Midbrain (tissue), 1 donor: ENCODE measurements around the gene BARX1.
"Not testable (repeated sequence)": the region's sequence is repeated elsewhere in the genome, so short reads cannot be mapped to it uniquely, and the experiment has no call there.

ENCODE experiments used
- DNase-seq: peaks from one replicate; lab custom pipeline; 2025; lab: John Stamatoyannopoulos, UW

The BARX1 gene

DNA sequence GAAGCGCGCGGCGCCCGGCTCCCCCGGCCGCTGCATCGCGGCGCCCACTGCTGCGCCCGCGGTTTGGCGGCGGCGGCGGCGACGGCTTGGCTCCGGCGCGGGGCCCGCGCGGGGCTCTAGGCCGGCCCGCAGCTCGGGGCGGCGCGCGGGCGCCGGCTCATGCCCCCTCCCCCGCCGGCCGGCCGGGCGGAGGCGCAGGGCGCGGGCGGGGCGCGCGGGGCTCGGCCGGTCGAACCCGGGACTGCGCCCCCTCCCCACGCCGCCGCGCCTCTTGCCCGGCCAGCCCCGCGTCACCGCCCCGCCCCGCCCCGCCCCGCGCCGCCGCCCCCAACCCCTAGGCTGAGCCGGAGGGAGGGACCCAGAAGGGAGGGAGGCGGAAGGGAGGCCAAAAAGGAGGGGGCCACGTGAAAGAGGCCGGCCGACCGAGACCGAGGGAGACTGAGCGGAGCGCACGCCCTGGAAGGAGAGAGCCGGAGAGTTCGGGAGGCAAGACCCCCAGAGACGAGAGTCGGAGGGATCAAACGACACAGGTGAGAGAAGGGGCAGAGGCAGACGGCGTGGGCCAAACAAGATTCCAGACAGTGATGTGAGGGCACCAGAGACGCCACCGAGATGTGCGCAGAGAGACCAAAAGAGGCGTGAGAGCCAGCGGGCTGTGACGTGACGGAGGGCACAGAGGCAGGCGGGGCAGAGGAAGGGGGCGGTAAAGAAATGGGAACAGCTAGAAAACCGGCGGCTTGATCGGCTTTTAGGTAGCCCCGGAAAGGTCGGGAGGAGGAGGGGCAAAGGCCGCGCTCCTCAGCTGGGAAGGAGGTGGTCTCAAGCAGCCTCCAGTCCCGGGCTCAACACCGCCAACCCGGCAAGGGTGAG lies at the start of gene BARX1:
Gene BARX1 (minus strand): TSS at position 245 of the 870 bp plus-strand sequence. CDS start 209 bp downstream, at position 36.
- no peak for DNase-seq

- DNase-seq, result peak; percentile 50
Observed at GRCh38 chr9:94002316-94003140, 47.4 kb upstream of the BARX1 start.

- no peak for DNase-seq
Observed at GRCh38 chr9:93996863-93997262, 41.7 kb upstream of the BARX1 start.

- no peak for DNase-seq
Observed at GRCh38 chr9:93996367-93996766, 41.2 kb upstream of the BARX1 start.

DNA sequence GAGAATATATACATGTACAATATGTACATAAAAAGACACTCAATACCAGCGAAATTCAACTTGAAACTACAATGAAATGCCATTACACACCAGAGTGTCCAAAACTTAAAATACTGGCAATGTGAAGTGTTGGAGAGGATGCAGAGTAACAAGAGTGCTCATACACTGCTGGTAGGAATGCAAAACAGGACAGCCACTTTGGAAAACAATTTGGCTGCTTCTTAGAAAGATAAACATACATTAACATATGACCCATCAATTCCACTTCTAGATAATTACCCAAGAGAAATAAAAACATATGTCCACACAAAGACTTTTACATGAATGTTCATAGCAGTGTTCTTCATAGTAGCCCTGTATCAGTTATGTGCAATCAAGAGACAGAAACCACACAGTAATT lies 39.4 kb upstream of the BARX1 start:
- DNase-seq, result no peak

DNA sequence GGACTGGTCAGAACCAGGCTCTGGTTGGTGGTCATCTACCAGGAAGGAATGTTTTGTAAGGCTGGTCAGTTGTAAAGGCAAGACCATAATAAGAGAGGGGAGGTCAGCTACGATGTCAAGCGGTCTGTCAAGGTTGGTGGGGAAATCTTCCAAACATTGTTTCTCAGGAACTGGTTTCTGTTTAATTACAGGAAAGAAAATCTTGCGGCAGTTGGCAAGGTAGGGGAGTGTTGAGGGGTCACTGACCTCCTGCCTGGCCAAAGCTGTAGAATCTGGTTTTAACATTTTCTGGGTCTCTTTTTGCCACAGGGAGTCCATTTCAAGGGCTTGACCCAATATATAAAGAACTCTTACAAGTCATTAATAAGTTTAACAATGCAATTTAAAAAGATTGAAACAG lies 39.0 kb upstream of the BARX1 start:
- DNase-seq, result no peak

DNA sequence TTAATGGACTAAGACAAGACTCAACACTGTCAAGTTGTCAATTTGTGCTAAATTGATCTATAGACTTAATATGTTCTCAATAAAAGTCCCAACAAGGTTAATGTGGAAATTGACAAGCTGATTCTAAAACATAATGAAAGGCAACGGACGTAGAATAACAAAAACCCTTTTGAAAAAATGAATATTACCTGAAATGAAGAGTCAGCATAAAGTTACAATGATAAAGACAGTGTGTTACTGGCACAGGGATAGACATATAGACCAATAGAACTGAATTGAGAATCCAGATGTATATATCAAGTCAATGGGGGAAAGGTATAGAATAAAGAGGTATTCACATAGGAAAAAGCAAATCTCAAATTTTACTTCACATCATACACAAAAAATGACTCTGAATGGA lies 37.7 kb upstream of the BARX1 start:
- DNase-seq, result no peak

DNA sequence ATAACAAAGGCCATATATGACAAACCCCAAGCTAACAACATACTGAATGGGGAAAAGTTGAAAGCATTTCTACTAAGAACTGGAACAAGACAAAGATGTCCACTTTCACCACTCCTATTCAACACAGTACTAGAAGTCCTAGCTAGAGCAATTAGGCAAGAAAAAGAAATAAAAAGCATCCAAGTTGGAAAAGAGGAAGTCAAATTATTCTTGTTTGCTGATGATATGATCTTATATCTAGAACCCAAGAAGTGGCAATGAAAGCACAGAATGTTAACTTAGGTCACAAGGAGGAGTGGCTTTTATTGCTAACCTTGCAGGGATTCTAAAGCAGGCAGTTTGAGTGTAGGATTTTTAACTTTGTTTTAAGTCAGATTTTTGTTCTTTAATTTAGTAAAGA lies 35.3 kb upstream of the BARX1 start:
- DNase-seq, result no peak

GRCh38 chr9:93988056-93988455 lies 32.9 kb upstream of the BARX1 start:
- DNase-seq, result no peak

- DNase-seq, result no peak
Observed at GRCh38 chr9:93984860-93985259, 29.7 kb upstream of the BARX1 start.

DNA sequence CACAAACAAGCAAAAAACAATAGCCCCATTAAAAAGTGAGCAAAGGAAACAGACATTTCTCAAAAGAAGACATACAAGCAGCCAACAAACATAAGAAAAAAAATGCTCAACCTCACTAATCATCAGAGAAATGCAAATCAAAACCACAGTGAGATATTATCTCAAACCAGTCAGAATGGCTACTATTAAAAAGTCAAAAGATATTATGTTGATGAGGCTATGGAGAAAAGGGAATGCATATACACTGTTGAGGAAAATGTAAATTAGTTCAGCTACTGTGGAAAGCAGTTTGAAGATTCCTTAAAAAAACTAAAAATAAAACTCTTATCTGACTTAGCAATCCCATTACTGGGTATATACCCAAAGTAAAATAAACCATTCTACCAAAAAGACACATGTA lies 28.7 kb upstream of the BARX1 start:
- DNase-seq, result no peak

- DNase-seq, result no peak
Observed at GRCh38 chr9:93979721-93980120, 24.6 kb upstream of the BARX1 start.

GRCh38 chr9:93978551-93978950 lies 23.4 kb upstream of the BARX1 start:
- no peak for DNase-seq

DNA sequence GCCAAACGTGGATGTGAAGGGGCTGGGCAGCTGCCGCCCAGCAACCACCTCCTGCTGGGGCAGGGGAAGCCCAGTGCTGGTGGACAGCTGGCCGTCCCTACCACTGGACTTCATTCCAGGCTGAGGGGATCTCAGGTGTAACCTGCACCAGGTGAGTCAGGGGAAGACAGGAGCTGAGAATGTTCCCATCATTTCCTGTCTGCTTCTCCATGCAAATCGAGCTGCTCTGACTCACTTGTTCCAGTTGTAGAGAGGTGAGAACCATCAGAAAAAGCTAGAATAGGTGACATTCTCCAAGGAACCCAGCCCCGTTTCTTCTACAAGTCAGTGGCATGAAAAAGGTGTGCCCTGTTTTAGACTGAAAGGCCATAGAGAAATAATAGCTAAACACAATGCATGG lies 21.8 kb upstream of the BARX1 start:
- DNase-seq, result no peak

- DNase-seq, result no peak
Observed at GRCh38 chr9:93976081-93976480, 20.9 kb upstream of the BARX1 start.

- no peak for DNase-seq
Observed at GRCh38 chr9:93975262-93975661, 20.1 kb upstream of the BARX1 start.

- DNase-seq, result no peak
Observed at GRCh38 chr9:93974151-93974550, 19.0 kb upstream of the BARX1 start.

DNA sequence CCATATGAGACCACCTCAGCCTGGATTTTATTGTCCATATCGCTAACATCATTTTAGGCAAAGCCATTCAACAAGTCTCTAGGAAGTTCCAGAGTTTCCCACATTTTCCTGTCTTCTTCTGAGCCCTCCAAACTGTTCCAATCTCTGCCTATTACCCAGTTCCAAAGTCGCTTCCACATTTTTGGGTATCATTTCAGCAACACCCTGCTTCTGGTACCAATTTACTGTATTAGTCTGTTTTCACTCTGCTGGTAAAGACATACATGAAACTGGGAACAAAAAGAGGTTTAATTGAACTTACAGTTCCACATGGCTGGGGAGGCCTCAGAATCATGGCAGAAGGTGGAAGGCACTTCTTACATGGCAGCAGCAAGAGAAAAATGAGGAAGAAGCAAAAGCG lies 17.5 kb upstream of the BARX1 start:
- DNase-seq, result not testable (repeated sequence)

DNA sequence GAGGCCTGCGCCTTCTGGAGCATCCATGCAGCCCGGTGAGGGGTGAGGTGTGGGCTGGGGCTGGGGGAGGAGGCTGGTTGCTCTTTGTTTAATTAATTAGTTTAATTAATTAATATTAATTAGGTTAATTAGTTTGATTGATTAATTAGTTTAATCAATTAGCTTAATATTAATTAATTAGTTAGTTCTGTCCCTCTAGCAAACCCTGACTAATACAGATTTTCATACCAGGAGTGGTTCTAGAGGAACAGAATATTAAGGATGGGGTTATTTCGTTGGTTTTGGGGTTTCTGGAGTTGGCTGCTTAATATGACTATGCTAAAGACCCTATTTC lies 14.1 kb upstream of the BARX1 start:
- no peak for DNase-seq

DNA sequence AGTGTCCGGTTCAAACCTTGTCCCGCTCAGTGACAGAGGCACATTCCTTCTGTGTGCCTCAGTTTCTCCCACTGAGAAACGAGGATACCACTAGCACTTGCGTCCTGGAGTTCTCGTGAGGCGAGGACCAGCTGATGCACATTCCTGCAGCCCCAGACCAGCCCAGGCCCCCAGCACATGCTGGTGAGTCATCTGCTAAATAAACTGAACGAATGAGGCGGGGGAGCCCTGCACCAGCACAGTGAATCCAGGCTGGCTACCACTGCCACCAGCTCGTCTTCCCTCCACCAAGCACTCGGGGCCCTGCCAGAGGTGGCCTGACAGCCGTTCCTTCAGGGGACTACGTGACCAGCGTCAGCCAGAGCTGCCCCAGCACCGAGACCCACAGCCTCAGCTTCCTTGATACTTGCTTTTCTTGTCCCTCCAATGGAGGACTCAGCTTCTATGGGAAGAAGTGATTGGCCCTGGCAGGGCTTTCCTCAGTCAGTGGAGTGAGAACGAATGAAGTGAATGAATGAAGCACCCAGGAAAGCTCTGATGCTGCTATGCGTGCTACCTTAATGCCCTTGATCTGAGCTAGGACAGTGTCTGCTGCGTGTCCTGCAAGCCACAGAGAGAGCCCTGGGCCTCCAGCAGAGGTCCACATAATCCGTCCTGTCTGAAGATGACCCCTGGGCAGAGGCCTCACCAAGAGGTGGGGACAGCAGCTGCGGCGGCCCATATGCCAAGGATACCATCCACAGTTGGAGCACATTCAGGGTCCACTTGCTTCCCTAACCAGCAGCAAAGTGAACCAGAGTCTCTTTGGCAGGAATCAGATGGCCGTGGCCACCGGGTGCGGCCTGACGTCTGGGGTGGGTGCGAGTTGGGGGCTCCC lies 13.5 kb upstream of the BARX1 start:
- DNase-seq, result no peak

GRCh38 chr9:93967020-93967803 lies 12.1 kb upstream of the BARX1 start:
- no peak for DNase-seq
